ENCODE measurements around the gene KNCN. TPM values are rescaled to one million over a fixed set of nuclear protein-coding genes. Genes with fewer than 3 reads are reported as not detected.

KNCN gene
- total RNA-seq, 1 donor from 2014 or later, result not detected

GRCh38 chr1:46569884-46570725, 18.7 kb upstream of the KNCN start:
- no peaks in the 10 kb centered on the region for H3K27me3 Mint-ChIP-seq
- H3K9me3 Mint-ChIP-seq, result no peaks in the 10 kb centered on the region
- no peak overlapping the region for H3K27ac Mint-ChIP-seq
- H3K36me3 Mint-ChIP-seq (ENCODE audit: low read depth), result peaks cover 57% of the 10 kb centered on the region
- no peak for TF ChIP-seq CTCF (IDR thresholded peaks at IDR 0.05)
- DNase-seq (no peak), ATAC-seq (ENCODE audit: low read depth) (no peak)
- POLR2A ChIA-PET, result no interaction called here
- intact Hi-C loops (cut with micrococcal nuclease), result no loop called here
- H3K4me3 Mint-ChIP-seq, result no peak overlapping the region
- H3K4me1 Mint-ChIP-seq, result no peaks in the 10 kb centered on the region
- CTCF ChIA-PET, result no interaction called here

- Mint-ChIP-seq H3K27ac (no peak overlapping the region), H3K9me3 (no peaks in the 10 kb centered on the region), H3K4me1 (no peaks in the 10 kb centered on the region), H3K36me3 (ENCODE audit: low read depth) (peaks cover 55% of the 10 kb centered on the region), H3K27me3 (no peaks in the 10 kb centered on the region), H3K4me3 (no peak overlapping the region)
- no peak for TF ChIP-seq CTCF (IDR thresholded peaks at IDR 0.05)
- intact Hi-C loops (cut with micrococcal nuclease), result no loop called here
- ChIA-PET POLR2A (no interaction called here), CTCF (no interaction called here)
- ATAC-seq (ENCODE audit: low read depth) (no peak), DNase-seq (no peak)
Observed at GRCh38 chr1:46569116-46569515, 17.7 kb upstream of the KNCN start.

GRCh38 chr1:46568461-46568891, 17.0 kb upstream of the KNCN start:
- H3K4me1 Mint-ChIP-seq, result no peaks in the 10 kb centered on the region
- no peak for TF ChIP-seq CTCF (IDR thresholded peaks at IDR 0.05)
- intact Hi-C loops (cut with micrococcal nuclease), result no loop called here
- DNase-seq (no peak), ATAC-seq (ENCODE audit: low read depth) (no peak)
- no peak overlapping the region for H3K4me3 Mint-ChIP-seq
- H3K36me3 Mint-ChIP-seq (ENCODE audit: low read depth), result peaks cover 57% of the 10 kb centered on the region
- POLR2A ChIA-PET, result no interaction called here
- no peak overlapping the region for H3K27ac Mint-ChIP-seq
- no peaks in the 10 kb centered on the region for H3K27me3 Mint-ChIP-seq
- CTCF ChIA-PET, result no interaction called here
- no peaks in the 10 kb centered on the region for H3K9me3 Mint-ChIP-seq

- Mint-ChIP-seq H3K27ac (no peak overlapping the region), H3K27me3 (no peaks in the 10 kb centered on the region), H3K36me3 (ENCODE audit: low read depth) (peaks cover 74% of the 10 kb centered on the region), H3K9me3 (no peaks in the 10 kb centered on the region), H3K4me1 (no peaks in the 10 kb centered on the region), H3K4me3 (no peak overlapping the region)
- ChIA-PET CTCF (no interaction called here), POLR2A (no interaction called here)
- TF ChIP-seq CTCF (IDR thresholded peaks at IDR 0.05), result no peak
- ATAC-seq (ENCODE audit: low read depth) (no peak), DNase-seq (no peak)
- intact Hi-C loops (cut with micrococcal nuclease), result no loop called here
Observed at GRCh38 chr1:46563341-46563740, 11.9 kb upstream of the KNCN start.

GRCh38 chr1:46562498-46562897, 11.1 kb upstream of the KNCN start:
- ATAC-seq (ENCODE audit: low read depth) (no peak), DNase-seq (no peak)
- Mint-ChIP-seq H3K4me3 (no peak overlapping the region), H3K27me3 (no peaks in the 10 kb centered on the region), H3K4me1 (no peaks in the 10 kb centered on the region), H3K27ac (no peak overlapping the region), H3K9me3 (no peaks in the 10 kb centered on the region), H3K36me3 (ENCODE audit: low read depth) (peaks cover 74% of the 10 kb centered on the region)
- intact Hi-C loops (cut with micrococcal nuclease), result no loop called here
- no peak for TF ChIP-seq CTCF (IDR thresholded peaks at IDR 0.05)
- POLR2A ChIA-PET, result no interaction called here
- CTCF ChIA-PET, result no interaction called here

Data from activated B cell treated with CpG ODN at 0.5 μM for 24 hours (primary cell).